H1 (cell line): ENCODE measurements around the gene WDR54. TPM values are rescaled to one million over a fixed set of nuclear protein-coding genes. Genes with fewer than 3 reads are reported as not detected.

Source experiments
- CTCF ChIA-PET: fragments of 300-600 bp; sonication (Branson Sonifier 250); formaldehyde crosslinking; loops from one replicate; lab custom pipeline; 2021; ENCODE audit not compliant: partially characterized antibody; lab: Charles Lee
- POLR2A ChIA-PET: fragments of 300-600 bp; sonication (Branson Sonifier 250); formaldehyde crosslinking; loops from one replicate; lab custom pipeline; 2021; ENCODE audit warnings: inconsistent platforms; ENCODE audit not compliant: partially characterized antibody; lab: Charles Lee
- DNase-seq, 2 experiments: peaks; one replicate each; pipeline versions ENCODE4 v3.0.0 to v3.0.0-alpha.2; 2010 to 2022; ENCODE audit warnings: low spot score in 2 of 2, low read depth in 1 of 2, mixed read lengths in 1 of 2
- FAIRE-seq: peaks from 2 replicates; lab custom pipeline; 2011; peaks lifted over from hg19 to GRCh38; lab: Jason Lieb, UNC
- H2AFZ ChIP-seq: 2 replicates; pipeline ENCODE4 v1.8.1; 2012; ENCODE audit warnings: low read length, inconsistent platforms
- H2AK5ac ChIP-seq: 2 replicates; pipeline ENCODE4 v1.6.1; 2013; ENCODE audit warnings: low read depth, low read length
- H2BK120ac ChIP-seq: replicated peaks from 2 replicates; pipeline ENCODE3; 2013; ENCODE audit warnings: low read depth, low read length, inconsistent platforms
- H2BK12ac ChIP-seq: 2 replicates; pipeline ENCODE4 v1.6.1; 2013; ENCODE audit warnings: low read depth, low read length
- H2BK15ac ChIP-seq: 2 replicates; pipeline ENCODE4 v1.6.1; 2013; ENCODE audit warnings: low read length
- H2BK20ac ChIP-seq: 2 replicates; pipeline ENCODE4 v1.6.1; 2013; ENCODE audit warnings: low read length
- H2BK5ac ChIP-seq: 2 replicates; pipeline ENCODE4 v1.6.1; 2013; ENCODE audit warnings: low read depth, low read length
- H3K14ac ChIP-seq: 2 replicates; pipeline ENCODE4 v1.6.1; 2013; ENCODE audit warnings: inconsistent platforms; ENCODE audit not compliant: insufficient read length
- H3K18ac ChIP-seq: 2 replicates; pipeline ENCODE4 v1.6.1; 2013; ENCODE audit warnings: low read length; ENCODE audit errors: extremely low read depth
- H3K23ac ChIP-seq: 2 replicates; pipeline ENCODE4 v1.6.1; 2013; ENCODE audit warnings: inconsistent platforms; ENCODE audit not compliant: insufficient read length
- H3K23me2 ChIP-seq: 2 replicates; pipeline ENCODE4 v1.6.1; 2013; ENCODE audit warnings: low read depth, low read length
- H3K27ac ChIP-seq: 2 replicates; pipeline ENCODE4 v1.6.1; 2011; ENCODE audit warnings: low read depth, low read length, inconsistent platforms
- H3K27me3 ChIP-seq, 4 experiments: replicated peaks in 1 of 4; 1 replicate in 1 of 4; 2 replicates in 3 of 4; pipeline versions ENCODE4 v1.6.1 to v1.8.1; 2011 to 2013; ENCODE audit warnings: low read length in 3 of 4, mild to moderate bottlenecking in 3 of 4, inconsistent platforms in 2 of 4, mixed read lengths in 2 of 4, moderate library complexity in 1 of 4; ENCODE audit not compliant: control insufficient read depth in 3 of 4, insufficient read depth in 3 of 4; ENCODE audit errors: extremely low read depth in 1 of 4
- H3K36me3 ChIP-seq, 4 experiments: 2 replicates each; pipeline versions ENCODE4 v1.6.1 to v1.8.1; 2011 to 2013; ENCODE audit warnings: mild to moderate bottlenecking in 4 of 4, low read length in 3 of 4, moderate library complexity in 2 of 4, control low read depth in 1 of 4, inconsistent platforms in 1 of 4; ENCODE audit not compliant: insufficient read depth in 4 of 4, control insufficient read depth in 2 of 4
- H3K4ac ChIP-seq: replicated peaks from 2 replicates; pipeline ENCODE3; 2013; ENCODE audit warnings: low read length, low read depth, mixed read lengths, inconsistent platforms; ENCODE audit not compliant: insufficient read length
- H3K4me1 ChIP-seq, 4 experiments: replicated peaks in 1 of 4; 1 replicate in 1 of 4; 2 replicates in 3 of 4; pipeline versions ENCODE4 v1.6.1 to v1.8.1; 2011 to 2013; ENCODE audit warnings: low read length in 3 of 4, inconsistent platforms in 2 of 4, mixed read lengths in 1 of 4; ENCODE audit not compliant: insufficient read depth in 4 of 4, control insufficient read depth in 3 of 4
- H3K4me2 ChIP-seq, 2 experiments: 2 replicates each; pipeline versions ENCODE4 v1.6.1 to v1.8.1; 2011 to 2013; ENCODE audit warnings: low read depth in 2 of 2, low read length in 2 of 2, control low read depth in 1 of 2, inconsistent platforms in 1 of 2, mild to moderate bottlenecking in 1 of 2; ENCODE audit not compliant: insufficient read depth in 1 of 2
- H3K4me3 ChIP-seq, 4 experiments: fragments of 200-600, 300-600 bp in 1 of 4; sonication (generic), shearing (Covaris generic), sonication (Bioruptor Twin) in 1 of 4; 2 replicates each; pipeline versions ENCODE4 v1.5.1 to v1.8.1; 2011 to 2016; ENCODE audit warnings: low read length in 4 of 4, low read depth in 3 of 4, control low read depth in 2 of 4, inconsistent platforms in 2 of 4, mild to moderate bottlenecking in 2 of 4, mixed read lengths in 1 of 4, moderate library complexity in 1 of 4; ENCODE audit not compliant: insufficient read depth in 2 of 4; ENCODE audit errors: extremely low read depth in 1 of 4
- H3K56ac ChIP-seq: replicated peaks from 2 replicates; pipeline ENCODE3; 2013; ENCODE audit warnings: low read depth, mild to moderate bottlenecking, mixed read lengths, low read length, inconsistent platforms; ENCODE audit not compliant: insufficient read length
- H3K79me1 ChIP-seq: 2 replicates; pipeline ENCODE4 v1.6.1; 2013; ENCODE audit warnings: low read depth, low read length, control low read depth
- H3K79me2 ChIP-seq, 2 experiments: 2 replicates each; pipeline versions ENCODE4 v1.6.1 to v1.8.1; 2012 to 2013; ENCODE audit warnings: low read length in 2 of 2, mild to moderate bottlenecking in 2 of 2, inconsistent platforms in 1 of 2; ENCODE audit not compliant: insufficient read depth in 2 of 2, control insufficient read depth in 1 of 2
- H3K9ac ChIP-seq, 4 experiments: replicated peaks in 1 of 4; 1 replicate in 1 of 4; 2 replicates in 3 of 4; pipeline versions ENCODE4 v1.6.1 to v1.8.1; 2011 to 2013; ENCODE audit warnings: low read depth in 3 of 4, low read length in 3 of 4, control low read depth in 2 of 4, mild to moderate bottlenecking in 2 of 4, moderate library complexity in 2 of 4, inconsistent platforms in 1 of 4; ENCODE audit errors: extremely low read depth in 1 of 4
- H3K9me3 ChIP-seq, 2 experiments: 2 replicates each; pipeline versions ENCODE4 v1.6.1 to v1.8.1; 2012 to 2013; ENCODE audit warnings: mild to moderate bottlenecking in 2 of 2, moderate library complexity in 2 of 2, control low read depth in 1 of 2, inconsistent platforms in 1 of 2, low read depth in 1 of 2, low read length in 1 of 2, mixed read lengths in 1 of 2; ENCODE audit not compliant: insufficient read depth in 2 of 2
- H4K20me1 ChIP-seq, 2 experiments: replicated peaks in 1 of 2; 2 replicates each; pipeline versions ENCODE3 to v1.8.1; 2011 to 2013; ENCODE audit warnings: inconsistent platforms in 2 of 2, low read length in 2 of 2, mild to moderate bottlenecking in 1 of 2; ENCODE audit not compliant: insufficient read depth in 2 of 2, control insufficient read depth in 1 of 2
- H4K5ac ChIP-seq: 2 replicates; pipeline ENCODE4 v1.6.1; 2013; ENCODE audit warnings: low read length, low read depth, mixed read lengths, inconsistent platforms; ENCODE audit not compliant: insufficient read length
- H4K8ac ChIP-seq: 2 replicates; pipeline ENCODE4 v1.8.0; 2013; ENCODE audit warnings: mild to moderate bottlenecking, moderate library complexity, low read length, inconsistent platforms; ENCODE audit not compliant: insufficient read depth; ENCODE audit errors: extremely low read depth
- H4K91ac ChIP-seq: replicated peaks from 2 replicates; pipeline ENCODE3; 2013; ENCODE audit warnings: low read length, mixed read lengths, inconsistent platforms; ENCODE audit not compliant: insufficient read length
- CEBPB ChIP-seq: IDR thresholded peaks from 2 replicates; pipeline ENCODE4 v1.6.1; 2012; ENCODE audit warnings: low read depth, low read length
- EP300 ChIP-seq, 2 experiments: IDR thresholded peaks; 1 replicate in 1 of 2; 2 replicates in 1 of 2; pipeline ENCODE4 v1.6.1; 2011 to 2012; ENCODE audit warnings: low read depth in 2 of 2, low read length in 2 of 2, mild to moderate bottlenecking in 2 of 2, borderline replicate concordance in 1 of 2, inconsistent platforms in 1 of 2, moderate library complexity in 1 of 2
- EZH2 ChIP-seq: fragments of 200-600 bp; sonication (generic); IDR thresholded peaks from 2 replicates; pipeline ENCODE4 v1.7.1; 2012; ENCODE audit warnings: low read depth, mild to moderate bottlenecking, moderate library complexity, low read length, inconsistent platforms; ENCODE audit not compliant: severe bottlenecking
- WGBS, 2 experiments: shearing (Covaris generic) in 1 of 2; methylation state at CpG; one replicate each; pipeline versions ENCODE4 v1.1.6 to v1.1.7; 2013 to 2015; ENCODE audit warnings: low lambda C conversion rate in 2 of 2, mixed read lengths in 2 of 2, inconsistent platforms in 1 of 2, low coverage in 1 of 2, missing lambda C conversion rate in 1 of 2; ENCODE audit not compliant: insufficient replicate concordance in 2 of 2, insufficient coverage in 1 of 2, insufficient read length in 1 of 2; ENCODE audit errors: extremely low coverage in 1 of 2, missing lambda C conversion rate in 1 of 2; 5-methylcytosine and 5-hydroxymethylcytosine counted together
- polyA plus RNA-seq, 7 experiments: library from polyadenylated mRNA; depleted of rRNA in 3 of 7; stranded (reverse) in 5 of 7; unstranded in 2 of 7; fragments of >200 nt in 5 of 7; fragments of 200-250 nt in 2 of 7; gene quantifications; 1 replicate in 5 of 7; 2 replicates in 1 of 7; 4 replicates in 1 of 7; pipeline versions ENCODE4 v1.2.1 to v1.2.3, GENCODE V29; 2011 to 2013; ENCODE audit warnings: missing spikeins in 2 of 7, mixed read lengths in 2 of 7
- total RNA-seq: library from RNA; stranded (reverse); fragmentation: NEBNext Ultra II Directional; extraction: Animal tissue kit (Norgen Biotek cat#: 25700); gene quantifications from 2 replicates; pipeline ENCODE4 v1.2.1, GENCODE V29; 2021

WDR54 gene
- total and polyA plus RNA-seq, 2 of the 8 experiments (the other 6 are each of a cell fraction or from before 2014, with no cell fraction given): 41.6 to 125 TPM

DNA sequence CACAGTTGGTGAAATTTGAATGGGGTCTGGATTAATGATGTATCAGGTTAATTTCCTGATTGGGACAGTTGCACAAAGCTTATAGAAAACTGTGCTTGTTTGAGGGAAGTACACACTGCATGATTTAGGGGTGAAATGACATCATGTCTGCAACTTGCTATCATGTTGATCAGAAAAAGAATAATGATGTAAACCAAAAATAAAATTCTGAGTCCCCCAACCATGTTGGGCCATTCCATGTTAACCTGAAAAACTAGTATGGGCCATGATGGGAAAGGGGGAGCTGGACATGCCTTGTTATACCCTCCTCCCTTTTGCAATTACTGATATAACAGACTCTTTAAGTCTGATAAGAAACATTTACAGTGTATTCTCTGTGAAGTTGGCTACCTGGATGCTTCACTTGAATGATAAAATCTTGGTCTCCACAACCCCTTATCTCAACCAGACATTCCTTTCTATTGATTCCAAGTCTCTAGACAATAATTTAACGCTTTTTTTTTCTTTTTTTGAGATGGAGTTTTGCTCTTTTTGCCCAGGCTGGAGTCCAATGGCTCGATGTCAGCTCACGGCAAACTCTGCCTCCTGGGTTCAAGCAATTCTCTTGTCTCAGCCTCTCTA, 29.1 kb downstream of the WDR54 start:
- Histone ChIP-seq H2BK15ac (no peak overlapping the region), H3K9ac (no peak overlapping the region), H3K4ac (no peak overlapping the region), H3K36me3 (no peaks in the 10 kb centered on the region), H3K14ac (no peak overlapping the region), H4K5ac (no peak overlapping the region), H3K79me1 (no peaks in the 10 kb centered on the region), H2BK5ac (no peak overlapping the region), H3K27ac (no peak overlapping the region), H3K9me3 (no peaks in the 10 kb centered on the region), H4K20me1 (no peaks in the 10 kb centered on the region), H3K18ac (no peak overlapping the region), H2BK20ac (no peak overlapping the region), H3K4me3 (no peak overlapping the region), H3K56ac (no peak overlapping the region), H3K4me1 (peaks cover 0 to 1% (median 0%) of the 10 kb centered on the region in 4 experiments; a peak in 1 of 7 replicates), H3K23ac (no peak overlapping the region), H3K79me2 (peaks cover 0 to 4% of the 10 kb centered on the region in 2 experiments; a peak in 1 of 4 replicates), H3K4me2 (no peak overlapping the region), H2BK120ac (no peak overlapping the region), H3K23me2 (0 out of 2 replicates have a peak, but pooled peaks cover 2% of the 10 kb centered on the region), H4K8ac (no peak overlapping the region), H2BK12ac (no peak overlapping the region), H2AK5ac (no peak overlapping the region), H4K91ac (no peak overlapping the region), H3K27me3 (no peaks in the 10 kb centered on the region), H2AFZ (no peak overlapping the region)
- WGBS, 2 experiments: 83% methylated on average over 3 of the region's 3 CpGs; no CpG with 5 or more reads in 1 of the 2 experiments
- DNase-seq: no peak
- POLR2A ChIA-PET: interaction anchor here (1.6 kb wide), 1 partner anchor 10 kb away, joined by 5 read pairs; no protein-coding TSS in a partner anchor
- CTCF ChIA-PET: no interaction called here
- TF ChIP-seq CEBPB: no peak
- TF ChIP-seq EZH2: no peak
- no peak for TF ChIP-seq EP300 (IDR thresholded peaks at IDR 0.05; ENCODE audit: borderline replicate concordance in 1 of 2, low read depth in 2 of 2, low read length in 2 of 2)
- no peak for FAIRE-seq
